ENCODE measurements around the gene IKBKG.
"Not testable (repeated sequence)": the region's sequence is repeated elsewhere in the genome, so short reads cannot be mapped to it uniquely, and the experiment has no call there.

Gene IKBKG

GRCh38 chrX:154547245-154548027 is at the start of gene IKBKG:
Gene IKBKG, plus strand, starts transcription at chrX:154547620. Its CDS starts 4,383 bp downstream, at chrX:154552003.
- peak; percentile 93 for DNase-seq

- DNase-seq: not testable (repeated sequence)
These were observed 46.0 kb upstream of the IKBKG start for GRCh38 chrX:154501423-154501822.

DNA sequence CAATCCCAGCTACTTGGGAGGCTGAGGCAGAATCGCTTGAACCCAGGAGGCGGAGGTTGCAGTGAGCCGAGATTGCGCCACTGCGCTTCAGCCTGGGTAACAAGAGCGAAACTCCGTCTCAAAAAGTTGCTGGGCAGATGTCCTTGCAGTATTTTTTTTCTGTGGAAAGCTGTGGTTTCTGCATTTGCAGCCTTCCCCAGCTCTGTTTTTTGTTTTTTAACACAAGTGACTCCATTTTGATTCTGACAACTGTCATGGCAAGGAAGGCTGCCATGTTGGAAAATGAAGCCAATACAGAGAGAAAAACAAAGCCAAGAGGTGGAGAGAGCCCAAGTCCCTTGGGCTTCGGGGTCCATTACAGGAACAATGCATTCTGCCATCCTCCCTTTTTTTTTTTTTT is 45.3 kb upstream of the IKBKG start:
- DNase-seq: no peak

DNA sequence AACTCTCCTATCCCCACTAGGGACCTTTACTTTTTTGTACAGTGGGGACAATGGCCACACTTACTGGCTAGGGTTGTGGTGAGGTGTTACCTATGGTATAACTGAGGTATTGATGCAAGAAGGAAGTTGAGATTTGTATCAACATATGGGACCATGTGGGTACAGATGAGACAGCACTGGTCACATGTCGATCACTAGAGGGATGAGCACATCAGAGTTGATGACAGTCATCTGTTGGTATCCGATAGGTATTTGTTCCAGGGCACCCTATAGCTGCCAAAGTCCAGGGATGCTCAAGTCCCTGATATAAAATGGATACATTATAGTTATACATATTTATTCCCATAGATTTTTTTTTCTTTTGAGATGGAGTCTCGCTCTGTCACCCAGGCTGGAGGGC is 44.4 kb upstream of the IKBKG start:
- no peak for DNase-seq

DNA sequence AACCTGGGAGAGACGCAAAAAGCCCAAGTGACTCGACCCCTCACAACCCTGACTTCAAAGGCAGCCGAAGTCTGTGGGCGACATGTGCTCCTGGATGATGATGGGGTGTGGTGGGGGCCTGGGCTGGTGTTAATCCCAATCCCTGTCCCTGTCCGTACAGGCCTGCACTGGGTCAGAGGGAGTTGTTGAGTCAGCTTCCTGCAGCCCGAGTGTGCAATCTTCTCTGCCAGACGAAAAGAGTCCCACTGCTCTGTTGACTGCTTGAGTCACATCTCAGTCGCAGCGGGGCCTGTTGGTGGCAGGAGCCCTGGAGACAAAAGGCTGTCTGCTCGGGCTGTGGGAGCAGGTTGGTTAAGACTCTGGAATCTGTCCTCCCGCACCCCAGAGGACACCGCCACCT is 41.7 kb upstream of the IKBKG start:
- no peak for DNase-seq

DNA sequence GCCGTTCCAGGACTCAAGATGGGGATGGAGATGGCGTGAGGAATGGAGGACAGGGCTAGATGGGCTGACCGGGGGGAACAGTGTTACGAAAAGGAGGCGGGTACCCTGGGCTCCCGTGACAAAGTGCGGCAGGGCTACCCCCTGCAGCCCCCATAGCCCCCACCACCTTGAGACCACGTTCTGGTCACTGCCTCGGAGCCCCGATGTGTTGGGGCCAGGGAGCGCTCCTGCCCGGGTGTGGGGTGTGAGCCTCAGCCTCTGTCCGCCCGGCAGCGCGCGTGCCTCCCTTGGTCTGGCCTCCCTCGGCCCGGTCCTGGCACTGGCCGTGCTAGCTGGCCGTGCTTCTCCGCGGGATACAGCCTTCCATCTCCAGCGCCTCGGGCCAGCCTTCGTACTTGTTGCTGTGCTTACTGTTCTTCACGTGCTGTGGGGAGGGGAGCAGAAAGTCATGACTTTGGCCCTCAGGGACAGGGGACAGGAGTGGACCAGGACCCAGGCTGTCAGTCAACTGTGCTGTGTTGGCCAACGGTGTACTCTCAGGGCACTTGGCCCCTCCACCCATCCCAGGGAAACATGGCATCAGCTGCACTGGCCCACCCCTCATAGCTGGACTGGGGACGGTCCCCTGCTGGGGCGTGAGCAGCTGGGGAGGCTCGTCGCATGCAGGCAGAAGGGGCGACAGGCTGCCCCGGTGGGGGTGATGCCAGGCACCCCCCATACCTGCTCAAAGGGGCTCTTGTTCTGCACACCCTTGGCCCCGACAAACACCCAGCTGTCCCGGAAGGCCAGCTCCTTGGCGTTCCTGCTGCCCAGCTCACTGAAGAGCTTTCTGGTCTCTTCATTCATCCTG is 40.7 kb upstream of the IKBKG start:
- no peak for DNase-seq

DNA sequence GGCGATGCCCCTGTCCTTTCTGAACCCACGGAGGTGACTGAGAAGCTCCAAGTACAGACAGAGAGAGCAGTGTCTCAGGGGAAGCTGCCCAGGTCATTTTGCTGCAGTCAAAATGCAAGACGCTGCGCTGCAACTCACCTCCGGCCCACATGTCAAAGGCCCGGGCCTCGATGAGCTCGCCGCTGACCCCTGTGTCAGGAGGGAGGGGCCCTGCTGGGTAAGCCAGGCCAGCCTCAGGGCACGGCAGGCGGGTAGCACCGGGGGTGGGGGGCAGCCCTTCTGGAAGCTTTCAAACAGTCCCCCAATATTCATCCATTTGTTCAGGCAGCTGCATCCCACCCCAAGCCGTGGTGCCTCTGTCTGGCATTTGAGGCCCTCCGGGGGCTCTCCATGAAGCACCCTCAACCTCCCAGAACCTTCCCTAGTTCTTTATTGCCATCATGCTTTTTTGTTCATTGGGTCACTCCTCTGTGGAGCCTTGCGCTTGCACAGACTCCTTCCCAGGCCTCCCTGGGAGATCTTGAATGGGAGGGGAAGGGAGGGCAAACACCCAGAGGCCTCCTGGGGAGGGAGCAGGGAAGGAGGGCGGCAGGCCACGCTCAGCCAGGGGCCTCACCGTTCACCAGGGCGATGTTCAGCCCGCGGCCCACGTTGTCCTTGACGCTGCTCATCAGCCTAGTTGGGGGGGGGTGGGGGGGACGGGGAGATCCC is 39.6 kb upstream of the IKBKG start:
- no peak for DNase-seq

- no peak for DNase-seq
These were observed 39.1 kb upstream of the IKBKG start for GRCh38 chrX:154508384-154508745.

- DNase-seq: no peak
These were observed 38.0 kb upstream of the IKBKG start for GRCh38 chrX:154509455-154509854.

- no peak for DNase-seq
These were observed 35.7 kb upstream of the IKBKG start for GRCh38 chrX:154511761-154512160.

DNA sequence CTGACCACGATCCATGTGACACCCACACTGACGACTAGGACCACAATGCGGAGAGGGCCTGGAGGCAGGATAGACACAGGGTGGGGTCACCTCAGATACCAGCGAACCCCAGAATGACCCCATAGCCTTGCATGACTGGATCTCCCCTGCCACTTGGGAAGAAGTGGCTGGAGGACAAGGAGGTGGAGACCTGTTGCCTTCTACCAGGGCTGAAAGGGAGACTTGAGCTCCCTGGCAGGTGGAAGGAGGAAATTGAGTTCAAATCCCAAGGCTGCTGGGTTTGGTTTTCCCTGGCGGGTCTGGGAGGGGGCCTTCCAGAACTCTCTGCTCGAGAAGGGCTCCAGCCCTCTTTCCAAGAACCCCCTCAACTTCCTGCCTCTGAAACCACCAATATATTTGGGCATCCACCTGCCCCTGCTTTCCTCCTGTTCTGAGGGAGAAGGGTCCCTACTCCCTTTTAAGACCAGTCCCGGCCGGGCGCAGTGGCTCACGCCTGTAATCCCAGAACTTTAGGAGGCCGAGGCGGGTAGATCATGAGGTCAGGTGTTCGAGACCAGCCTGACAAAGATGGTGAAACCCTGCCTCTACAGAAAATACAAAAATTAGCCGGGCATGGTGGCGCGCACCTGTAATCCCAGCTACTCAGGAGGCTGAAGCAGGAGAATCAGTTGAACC is 34.4 kb upstream of the IKBKG start:
- no peak for DNase-seq

GRCh38 chrX:154513716-154514115 is 33.7 kb upstream of the IKBKG start:
- no peak for DNase-seq

DNA sequence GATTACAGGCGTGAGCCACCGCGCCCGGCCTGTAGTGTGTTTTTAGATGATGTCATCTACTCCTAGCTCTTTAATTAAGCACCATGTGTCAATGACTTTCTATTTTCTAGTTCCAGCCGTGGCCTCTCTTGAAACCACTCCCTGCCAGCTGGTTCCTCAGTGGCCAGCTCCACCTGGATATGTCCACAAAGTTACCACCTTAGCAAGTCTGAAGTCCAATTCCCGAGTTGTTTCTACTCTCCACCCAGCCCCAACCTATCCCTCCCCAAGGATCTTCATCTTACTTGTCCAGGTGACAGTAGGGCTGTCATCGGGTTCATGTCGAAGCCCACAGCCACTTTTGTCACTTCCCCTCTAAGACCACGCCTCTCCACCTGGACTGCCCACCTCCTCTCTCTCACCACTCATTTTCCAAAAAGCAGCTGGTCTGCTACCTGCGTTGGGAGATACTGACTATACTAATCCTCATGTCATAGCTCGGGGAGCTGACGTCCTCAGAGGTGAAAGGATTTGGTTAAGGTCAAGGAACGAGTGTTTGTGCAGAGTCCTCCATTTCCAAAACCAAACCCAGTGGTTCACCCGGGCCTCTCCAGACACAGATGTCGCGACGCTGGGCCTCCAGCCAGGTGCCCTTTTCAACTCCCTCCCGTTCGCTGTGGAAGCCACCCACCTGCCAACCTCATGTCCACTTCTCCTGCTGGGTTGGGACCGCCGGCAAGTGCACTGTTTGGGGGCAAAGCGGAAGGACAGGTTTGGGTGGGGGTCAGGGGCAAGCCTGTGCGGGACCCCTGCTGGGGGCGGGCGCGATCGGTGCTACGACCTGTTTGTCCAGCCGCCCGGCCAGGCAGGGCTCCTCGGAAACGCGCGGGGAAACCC is 32.1 kb upstream of the IKBKG start:
- DNase-seq: no peak

GRCh38 chrX:154515966-154516655 is 31.3 kb upstream of the IKBKG start, which contains the start of gene FAM3A:
Gene FAM3A, minus strand, starts transcription at chrX:154516232. Its CDS starts 460 bp downstream, at chrX:154515772.
- peak; percentile 94 for DNase-seq

GRCh38 chrX:154516656-154517100 is 30.7 kb upstream of the IKBKG start:
- no peak for DNase-seq

- no peak for DNase-seq
These were observed 30.2 kb upstream of the IKBKG start for GRCh38 chrX:154517101-154517781.

DNA sequence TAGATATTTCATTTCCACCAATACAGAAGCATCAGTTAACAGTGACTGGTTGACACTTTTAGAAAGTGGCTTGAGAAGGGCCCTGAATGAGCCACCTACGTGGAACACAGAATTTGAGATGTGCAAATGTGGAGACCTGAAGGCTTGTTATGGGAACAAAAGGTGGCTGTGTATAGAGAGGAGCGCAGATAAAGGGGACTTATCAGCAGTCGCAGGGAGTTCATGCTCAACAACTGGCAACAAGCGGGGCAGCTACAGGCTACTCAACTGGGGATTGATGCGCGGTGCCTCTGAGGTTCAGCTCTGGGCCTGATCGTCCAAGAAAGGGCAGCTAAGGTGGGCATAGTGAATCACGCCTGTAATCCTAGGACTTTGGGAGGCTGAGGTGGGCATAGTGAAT is 28.0 kb upstream of the IKBKG start:
- DNase-seq: no peak

- DNase-seq: no peak
These were observed 21.6 kb upstream of the IKBKG start for GRCh38 chrX:154525606-154526490.

Measured in activated T-cell treated with anti-CD3 and anti-CD28 coated beads, Interleukin-2, amount 50 U/mL, for 1 hour (primary cell).